Loucy (cell line): ENCODE measurements around the gene TMEM39B.
"Not testable (repeated sequence)": the region's sequence is repeated elsewhere in the genome, so short reads cannot be mapped to it uniquely, and the experiment has no call there.

Experiments
- H2AFZ ChIP-seq: fragments of 200-600 bp; sonication (generic); 2 replicates; pipeline ENCODE4 v1.6.0; 2016; ENCODE audit warnings: antibody characterized with exemption, mild to moderate bottlenecking, low read length, moderate library complexity
- H3F3A ChIP-seq: fragments of 200-600 bp; 2 replicates; pipeline ENCODE4 v1.6.0; 2016; ENCODE audit warnings: antibody characterized with exemption, low read depth, mild to moderate bottlenecking
- H3K27me3 ChIP-seq: fragments of 200-600 bp; sonication (generic); 2 replicates; pipeline ENCODE4 v1.6.1; 2014; ENCODE audit warnings: low read length, mild to moderate bottlenecking; ENCODE audit not compliant: insufficient read depth, poor library complexity, severe bottlenecking
- H3K36me3 ChIP-seq: fragments of 200-600 bp; sonication (generic); 2 replicates; pipeline ENCODE4 v1.6.1; 2016; ENCODE audit warnings: low read length; ENCODE audit not compliant: insufficient read depth
- H3K4me1 ChIP-seq: fragments of 200-600 bp; sonication (generic); 2 replicates; pipeline ENCODE4 v1.5.1; 2014; ENCODE audit warnings: low read length, mild to moderate bottlenecking; ENCODE audit not compliant: insufficient read depth, poor library complexity, severe bottlenecking
- H3K4me2 ChIP-seq: fragments of 200-600 bp; sonication (generic); 2 replicates; pipeline ENCODE4 v1.6.0; 2014; ENCODE audit warnings: antibody characterized with exemption, low read length, low read depth, mild to moderate bottlenecking; ENCODE audit not compliant: poor library complexity, severe bottlenecking
- H3K4me3 ChIP-seq: fragments of 200-600 bp; sonication (generic); 2 replicates; pipeline ENCODE4 v1.5.1; 2014; ENCODE audit warnings: low read length, mild to moderate bottlenecking, mixed read lengths; ENCODE audit not compliant: poor library complexity, severe bottlenecking
- H3K79me2 ChIP-seq: fragments of 200-600 bp; sonication (generic); 2 replicates; pipeline ENCODE4 v1.6.1; 2014; ENCODE audit warnings: low read length; ENCODE audit not compliant: insufficient read depth
- H3K9ac ChIP-seq: fragments of 200-600 bp; sonication (generic); 2 replicates; pipeline ENCODE4 v1.6.0; 2014; ENCODE audit warnings: mild to moderate bottlenecking, low read depth, low read length, moderate library complexity; ENCODE audit not compliant: poor library complexity, severe bottlenecking
- H3K9me2 ChIP-seq: fragments of 200-600 bp; sonication (generic); replicated peaks from 2 replicates; pipeline ENCODE4 v1.6.1; 2016; ENCODE audit warnings: low read depth, low read length, mixed read lengths
- H3K9me3 ChIP-seq: fragments of 200-600 bp; sonication (generic); 2 replicates; pipeline ENCODE4 v1.6.1; 2014; ENCODE audit warnings: mild to moderate bottlenecking, antibody characterized with exemption, low read length, low read depth; ENCODE audit not compliant: insufficient read depth
- H4K20me1 ChIP-seq: fragments of 200-600 bp; sonication (generic); 2 replicates; pipeline ENCODE4 v1.6.0; 2014; ENCODE audit warnings: antibody characterized with exemption, low read length, mild to moderate bottlenecking; ENCODE audit not compliant: insufficient read depth, poor library complexity, severe bottlenecking
- CTCF ChIP-seq: fragments of 200-600 bp; sonication (generic); conservative IDR thresholded peaks from 2 replicates; pipeline ENCODE4 v1.5.1; 2014; ENCODE audit warnings: mild to moderate bottlenecking, antibody characterized with exemption, low read length
- EZH2phosphoT487 ChIP-seq: fragments of 200-600 bp; IDR thresholded peaks from 2 replicates; pipeline ENCODE4 v1.6.1; 2018; ENCODE audit warnings: antibody characterized with exemption, mild to moderate bottlenecking, moderate library complexity, borderline replicate concordance

The TMEM39B gene

GRCh38 chr1:32142446-32143301 lies 69.9 kb downstream of the TMEM39B start:
- no peak overlapping the region for H3K4me2 ChIP-seq
- no peak overlapping the region for H3K9ac ChIP-seq
- H3K9me2 ChIP-seq, result no peaks in the 10 kb centered on the region
- no peaks in the 10 kb centered on the region for H3K27me3 ChIP-seq
- H3K79me2 ChIP-seq, result peaks cover 79% of the 10 kb centered on the region
- TF ChIP-seq EZH2phosphoT487 (no peak), CTCF (no peak)
- H3K4me3 ChIP-seq, result no peak overlapping the region
- H3K9me3 ChIP-seq, result no peaks in the 10 kb centered on the region
- H3K4me1 ChIP-seq, result peaks cover 12% of the 10 kb centered on the region
- no peaks in the 10 kb centered on the region for H3K36me3 ChIP-seq
- H2AFZ ChIP-seq, result no peak overlapping the region
- peaks cover 23% of the 10 kb centered on the region for H4K20me1 ChIP-seq
- no peaks in the 10 kb centered on the region for H3F3A ChIP-seq

GRCh38 chr1:32143302-32143695 lies 70.6 kb downstream of the TMEM39B start:
- Histone ChIP-seq H3K4me1 (peaks cover 12% of the 10 kb centered on the region), H3K79me2 (peaks cover 83% of the 10 kb centered on the region), H4K20me1 (peaks cover 23% of the 10 kb centered on the region)
- H2AFZ ChIP-seq, H3K9ac ChIP-seq, H3K9me3 ChIP-seq, H3F3A ChIP-seq, H3K4me2 ChIP-seq, H3K36me3 ChIP-seq, H3K9me2 ChIP-seq, H3K4me3 ChIP-seq, H3K27me3 ChIP-seq: not testable (repeated sequence)

- no peak for TF ChIP-seq EZH2phosphoT487
- TF ChIP-seq CTCF, result no peak
- peaks cover 86% of the 10 kb centered on the region for H3K79me2 ChIP-seq
- H3F3A ChIP-seq, result no peaks in the 10 kb centered on the region
- no peak overlapping the region for H3K9ac ChIP-seq
- no peak overlapping the region for H3K4me2 ChIP-seq
- H3K9me3 ChIP-seq, result no peaks in the 10 kb centered on the region
- H3K4me1 ChIP-seq, result peaks cover 5% of the 10 kb centered on the region
- H3K4me3 ChIP-seq, result no peak overlapping the region
- H4K20me1 ChIP-seq, result peaks cover 17% of the 10 kb centered on the region
- H3K27me3 ChIP-seq, result no peaks in the 10 kb centered on the region
- H2AFZ ChIP-seq, result no peak overlapping the region
- peaks cover 4% of the 10 kb centered on the region; the same call in 1 of the 2 replicates for H3K36me3 ChIP-seq
- H3K9me2 ChIP-seq, result no peaks in the 10 kb centered on the region
These were observed 71.3 kb downstream of the TMEM39B start for GRCh38 chr1:32144033-32144432.

GRCh38 chr1:32147799-32148198 lies 75.1 kb downstream of the TMEM39B start:
- not testable (repeated sequence) for H3K9ac ChIP-seq, H3K4me3 ChIP-seq, H3K27me3 ChIP-seq, H3K36me3 ChIP-seq, H3K9me3 ChIP-seq, H4K20me1 ChIP-seq, H3K4me1 ChIP-seq, H2AFZ ChIP-seq, H3K9me2 ChIP-seq, H3K4me2 ChIP-seq, H3F3A ChIP-seq
- peaks cover 83% of the 10 kb centered on the region for H3K79me2 ChIP-seq
